ENCODE results near the gene OR3A2. TPM values are rescaled to one million over a fixed set of nuclear protein-coding genes. Genes with fewer than 3 reads are reported as not detected.
"Not testable (repeated sequence)": the region's sequence is repeated elsewhere in the genome, so short reads cannot be mapped to it uniquely, and the experiment has no call there.

OR3A2 gene
- not detected for total RNA-seq
- polyA plus RNA-seq = not detected
- long read RNA-seq, donor 1 = 0 reads
- long read RNA-seq, donor 2, partial matches to known transcripts = 0 of 1 reads
- long read RNA-seq, donor 2, other reads (novel, unspliced or antisense) = 0 of 1 reads
- long read RNA-seq, donor 3 = 0 reads
- long read RNA-seq, donor 4 = 0 reads
- long read RNA-seq, donor 5 = 0 reads
- long read RNA-seq, donor 6 = 0 reads
- long read RNA-seq, donor 7 = 0 reads
- long read RNA-seq, donor 8 = 0 reads
- long read RNA-seq, donor 9 = 0 reads
- long read RNA-seq, donor 10 = 0 reads

DNA sequence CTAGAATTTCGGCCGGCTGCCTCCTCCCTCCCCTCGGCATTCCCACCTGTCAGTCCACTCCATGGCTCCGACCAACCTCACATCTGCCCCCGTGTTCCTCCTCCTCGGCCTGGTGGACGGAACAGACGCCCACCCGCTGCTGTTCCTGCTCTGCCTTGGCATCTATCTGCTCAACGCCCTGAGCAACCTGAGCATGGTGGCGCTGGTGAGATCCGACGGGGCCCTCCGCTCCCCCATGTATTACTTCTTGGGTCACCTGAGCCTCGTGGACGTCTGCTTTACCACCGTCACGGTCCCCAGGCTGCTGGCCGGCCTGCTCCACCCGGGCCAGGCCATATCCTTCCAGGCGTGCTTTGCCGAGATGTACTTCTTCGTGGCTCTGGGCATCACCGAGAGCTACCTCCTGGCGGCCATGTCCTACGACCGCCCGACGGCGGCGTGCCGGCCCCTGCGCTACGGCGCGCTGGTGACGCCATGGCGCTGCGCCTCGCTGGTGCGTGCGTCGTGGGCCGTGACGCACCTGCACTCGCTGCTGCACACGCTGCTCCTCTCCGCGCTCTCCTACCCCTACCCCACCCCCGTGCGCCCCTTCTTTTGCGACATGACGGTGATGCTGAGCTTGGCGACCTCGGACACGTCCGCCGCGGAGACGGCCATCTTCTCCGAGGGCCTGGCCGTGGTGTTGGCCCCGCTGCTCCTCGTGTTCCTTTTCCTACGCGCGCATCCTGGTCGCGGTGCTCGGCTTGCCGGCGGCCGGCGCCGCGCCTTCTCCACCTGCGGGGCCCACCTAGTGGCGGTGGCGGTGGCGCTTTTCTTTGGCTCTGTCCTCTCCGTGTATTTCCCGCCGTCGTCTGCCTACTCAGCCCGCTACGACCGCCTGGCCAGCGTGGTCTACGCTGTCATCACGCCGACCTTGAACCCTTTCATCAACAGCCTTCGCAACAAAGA is at the start of gene OR3A2:
TSS of gene OR3A2 (minus strand) at position 440 of the 948 bp plus-strand sequence.
- Histone ChIP-seq H3K27me3 (peaks cover 0 to 50% (median 21%) of the 10 kb centered on the region in 3 donors), H3K9me3 (peaks cover 0 to 9% (median 4%) of the 10 kb centered on the region in 4 donors), H3K36me3 (no peaks in the 10 kb centered on the region), H3K27ac (no peak within 1 kb of the TSS), H3K4me3 (peak within 1 kb of the TSS in 2 of 4 donors; percentile 9 to 17), H3K4me1 (no peaks in the 10 kb centered on the region)
- TF ChIP-seq, protein P1, sequence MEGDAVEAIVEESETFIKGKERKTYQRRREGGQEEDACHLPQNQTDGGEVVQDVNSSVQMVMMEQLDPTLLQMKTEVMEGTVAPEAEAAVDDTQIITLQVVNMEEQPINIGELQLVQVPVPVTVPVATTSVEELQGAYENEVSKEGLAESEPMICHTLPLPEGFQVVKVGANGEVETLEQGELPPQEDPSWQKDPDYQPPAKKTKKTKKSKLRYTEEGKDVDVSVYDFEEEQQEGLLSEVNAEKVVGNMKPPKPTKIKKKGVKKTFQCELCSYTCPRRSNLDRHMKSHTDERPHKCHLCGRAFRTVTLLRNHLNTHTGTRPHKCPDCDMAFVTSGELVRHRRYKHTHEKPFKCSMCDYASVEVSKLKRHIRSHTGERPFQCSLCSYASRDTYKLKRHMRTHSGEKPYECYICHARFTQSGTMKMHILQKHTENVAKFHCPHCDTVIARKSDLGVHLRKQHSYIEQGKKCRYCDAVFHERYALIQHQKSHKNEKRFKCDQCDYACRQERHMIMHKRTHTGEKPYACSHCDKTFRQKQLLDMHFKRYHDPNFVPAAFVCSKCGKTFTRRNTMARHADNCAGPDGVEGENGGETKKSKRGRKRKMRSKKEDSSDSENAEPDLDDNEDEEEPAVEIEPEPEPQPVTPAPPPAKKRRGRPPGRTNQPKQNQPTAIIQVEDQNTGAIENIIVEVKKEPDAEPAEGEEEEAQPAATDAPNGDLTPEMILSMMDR (IDR thresholded peaks at IDR 0.05) = no peak
- TF ChIP-seq EP300 (IDR thresholded peaks at IDR 0.05) (no peak), POLR2A (IDR thresholded peaks at IDR 0.05) (no peak), POLR2AphosphoS5 (IDR thresholded peaks at IDR 0.05) (no peak)
- WGBS, 5 donors = 28 to 42% (median 29%) methylated on average over 78 to 92 of the region's 92 CpGs
- intact Hi-C loops (cut with DNase I; ENCODE audit: low total_unique reads) = no loop called here
- DNase-seq = peak in 1 of 2 donors; percentile 11

DNA sequence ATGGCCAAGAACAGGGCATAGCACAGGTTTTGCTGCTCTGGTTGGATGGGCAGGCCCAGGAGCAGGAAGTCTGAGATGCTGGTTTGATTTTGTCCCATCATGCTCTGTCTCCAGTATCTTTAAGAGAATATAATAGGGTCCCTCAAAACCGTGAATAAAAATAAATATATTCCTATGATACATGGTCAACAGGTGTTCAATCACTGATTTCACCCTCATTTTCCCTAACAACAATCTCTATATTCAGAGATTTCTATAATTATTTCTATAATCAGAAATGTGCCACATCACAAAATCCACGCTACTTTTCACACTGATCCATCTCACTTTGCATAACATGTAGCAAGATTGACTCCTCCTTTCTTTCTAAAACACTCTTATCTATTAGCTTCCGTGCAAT is 47.6 kb upstream of the OR3A2 start, which contains the start of gene OR1E2:
TSS of gene OR1E2 (minus strand) at position 101 of the 400 bp plus-strand sequence. CDS start at position 101, 0 bp downstream.
- Histone ChIP-seq H3K9me3 (peaks cover 0 to 7% (median 0%) of the 10 kb centered on the region in 4 donors), H3K27me3 (no peaks in the 10 kb centered on the region), H3K4me1 (no peaks in the 10 kb centered on the region), H3K27ac (no peak within 1 kb of the TSS), H3K36me3 (no peaks in the 10 kb centered on the region), H3K4me3 (no peak within 1 kb of the TSS)
- 64 to 74% (median 72%) methylated on average over 3 of the region's 3 CpGs for WGBS, 5 donors
- intact Hi-C loops (cut with DNase I; ENCODE audit: low total_unique reads) = no loop called here
- TF ChIP-seq EP300 (IDR thresholded peaks at IDR 0.05) (no peak), POLR2AphosphoS5 (IDR thresholded peaks at IDR 0.05) (no peak), POLR2A (IDR thresholded peaks at IDR 0.05) (no peak)
- TF ChIP-seq, protein P1 (IDR thresholded peaks at IDR 0.05) = no peak
- DNase-seq = no peak

DNA sequence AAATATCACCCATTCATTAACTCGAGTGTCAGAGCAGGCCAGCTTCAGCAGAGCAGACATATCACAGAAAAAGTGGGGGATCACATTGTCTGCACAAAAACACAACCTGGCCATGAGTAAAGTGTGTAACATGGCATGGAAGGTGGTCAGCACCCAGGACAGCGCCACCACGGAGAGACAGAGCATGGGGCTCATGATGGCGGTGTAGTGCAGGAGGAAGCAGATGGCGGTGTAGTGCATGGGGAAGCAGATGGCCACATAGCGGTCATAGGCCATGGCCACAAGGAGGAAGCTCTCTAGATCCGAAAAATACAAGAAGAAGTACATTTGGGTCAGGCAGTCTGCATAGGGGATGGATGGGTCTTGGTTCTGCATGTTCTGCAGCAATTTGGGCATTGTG is 47.1 kb upstream of the OR3A2 start:
- DNase-seq = peak in 1 of 2 donors; percentile 41
- H3K4me3 ChIP-seq; intact Hi-C loops (cut with DNase I; ENCODE audit: low total_unique reads); H3K27me3 ChIP-seq; H3K4me1 ChIP-seq; H3K9me3 ChIP-seq; H3K27ac ChIP-seq; H3K36me3 ChIP-seq: not testable (repeated sequence)
- WGBS, 5 donors = 26 to 36% (median 32%) methylated on average over 7 of the region's 7 CpGs

DNA sequence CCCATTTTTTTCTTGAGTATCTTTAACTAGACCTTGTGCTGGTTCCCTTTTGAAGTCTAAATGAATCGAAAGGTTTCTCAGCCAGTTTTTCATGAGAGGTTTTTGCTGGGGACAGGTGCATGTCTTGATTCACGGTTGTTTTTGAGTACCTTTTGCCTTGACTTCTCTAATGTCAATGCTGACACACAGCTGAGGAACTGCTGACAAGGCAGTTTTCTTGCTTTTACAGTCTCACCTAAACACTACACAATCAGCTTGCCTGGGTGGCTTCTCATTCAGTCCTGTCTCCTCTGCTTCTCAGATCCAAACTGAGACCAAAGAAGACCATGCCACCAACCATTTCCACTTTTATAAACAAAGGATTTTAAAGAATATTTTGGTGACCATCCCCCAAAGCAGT is 32.1 kb upstream of the OR3A2 start:
- H3K36me3 ChIP-seq = no peaks in the 10 kb centered on the region
- H3K9me3 ChIP-seq = no peaks in the 10 kb centered on the region
- WGBS, 5 donors = 54 to 77% (median 68%) methylated on average over 2 of the region's 2 CpGs
- H3K27me3 ChIP-seq = no peaks in the 10 kb centered on the region
- no peak for DNase-seq
- no peak for TF ChIP-seq EP300 (IDR thresholded peaks at IDR 0.05)
- TF ChIP-seq POLR2A (IDR thresholded peaks at IDR 0.05) = no peak
- TF ChIP-seq, protein P1 (IDR thresholded peaks at IDR 0.05) = no peak
- TF ChIP-seq POLR2AphosphoS5 (IDR thresholded peaks at IDR 0.05) = no peak
- H3K4me1 ChIP-seq = no peaks in the 10 kb centered on the region
- no peak overlapping the region for H3K27ac ChIP-seq
- H3K4me3 ChIP-seq = no peak overlapping the region
- intact Hi-C loops (cut with DNase I; ENCODE audit: low total_unique reads) = no loop called here

All from stomach (tissue), 19 donors.